Neuron (in vitro differentiated cells): Measurements from ENCODE around the gene YPEL1.

Source experiments
- H2AFZ ChIP-seq: one replicate; pipeline ENCODE4 v1.6.1; 2013; ENCODE audit warnings: low read depth, mild to moderate bottlenecking, inconsistent platforms, low read length, moderate library complexity
- H3K27me3 ChIP-seq: one replicate; pipeline ENCODE4 v1.6.1; 2013; ENCODE audit warnings: low read length; ENCODE audit not compliant: insufficient read depth
- H3K36me3 ChIP-seq: one replicate; pipeline ENCODE4 v1.6.1; 2013; ENCODE audit warnings: low read length; ENCODE audit not compliant: insufficient read depth
- H3K4me1 ChIP-seq: one replicate; pipeline ENCODE4 v1.6.1; 2013; ENCODE audit warnings: low read length; ENCODE audit not compliant: insufficient read depth
- H3K4me3 ChIP-seq: 2 replicates; pipeline ENCODE4 v1.5.1; 2013; ENCODE audit warnings: mild to moderate bottlenecking, low read length, moderate library complexity
- H3K9me3 ChIP-seq: one replicate; pipeline ENCODE4 v1.6.1; 2013; ENCODE audit warnings: low read length

Gene YPEL1

GRCh38 chr22:21657360-21658032, 78.1 kb downstream of the YPEL1 start:
- Histone ChIP-seq H3K27me3 (no peaks in the 10 kb centered on the region), H2AFZ (peak overlapping the region; percentile 62), H3K4me3 (peak overlapping the region; percentile 45), H3K9me3 (no peaks in the 10 kb centered on the region), H3K36me3 (peaks cover 17% of the 10 kb centered on the region), H3K4me1 (peaks cover 23% of the 10 kb centered on the region)

- Histone ChIP-seq H3K4me3 (no peak overlapping the region), H3K27me3 (no peaks in the 10 kb centered on the region), H3K9me3 (no peaks in the 10 kb centered on the region), H3K4me1 (peaks cover 23% of the 10 kb centered on the region), H2AFZ (peak overlapping the region; percentile 62), H3K36me3 (peaks cover 17% of the 10 kb centered on the region)
Observed at GRCh38 chr22:21657020-21657359, 78.6 kb downstream of the YPEL1 start.

- no peaks in the 10 kb centered on the region for H3K27me3 ChIP-seq
- peak overlapping the region; percentile 94 for H3K4me3 ChIP-seq
- H3K36me3 ChIP-seq, result peaks cover 21% of the 10 kb centered on the region
- H2AFZ ChIP-seq, result peak overlapping the region; percentile 87
- H3K4me1 ChIP-seq, result peaks cover 30% of the 10 kb centered on the region
- H3K9me3 ChIP-seq, result no peaks in the 10 kb centered on the region
Observed at GRCh38 chr22:21652547-21653545, 82.7 kb downstream of the YPEL1 start.

- Histone ChIP-seq H3K4me1 (peaks cover 28% of the 10 kb centered on the region), H3K36me3 (peaks cover 23% of the 10 kb centered on the region), H3K4me3 (peak overlapping the region; percentile 94), H3K27me3 (no peaks in the 10 kb centered on the region), H2AFZ (peak overlapping the region; percentile 87), H3K9me3 (no peaks in the 10 kb centered on the region)
Observed at GRCh38 chr22:21652010-21652546, 83.5 kb downstream of the YPEL1 start.

- peaks cover 26% of the 10 kb centered on the region for H3K4me1 ChIP-seq
- peaks cover 24% of the 10 kb centered on the region for H3K36me3 ChIP-seq
Observed at GRCh38 chr22:21651521-21652009, 84.0 kb downstream of the YPEL1 start.

GRCh38 chr22:21650823-21651520, 84.6 kb downstream of the YPEL1 start:
- H3K4me3 ChIP-seq, result peak overlapping the region; percentile 94
- peaks cover 29% of the 10 kb centered on the region for H3K4me1 ChIP-seq
- H2AFZ ChIP-seq, result peak overlapping the region; percentile 87
- H3K27me3 ChIP-seq, result no peaks in the 10 kb centered on the region
- H3K9me3 ChIP-seq, result no peaks in the 10 kb centered on the region
- H3K36me3 ChIP-seq, result peaks cover 24% of the 10 kb centered on the region

More at GRCh38 chr22:21651521-21652009, 84.0 kb downstream of the YPEL1 start:
- Histone ChIP-seq H2AFZ (peak overlapping the region; percentile 87), H3K4me3 (peak overlapping the region; percentile 94), H3K9me3 (no peaks in the 10 kb centered on the region), H3K27me3 (no peaks in the 10 kb centered on the region)

GRCh38 chr22:21650280-21650679, 85.3 kb downstream of the YPEL1 start:
- no peaks in the 10 kb centered on the region for H3K27me3 ChIP-seq
- peaks cover 24% of the 10 kb centered on the region for H3K36me3 ChIP-seq
- H3K4me1 ChIP-seq, result peaks cover 29% of the 10 kb centered on the region
- H2AFZ ChIP-seq, result no peak overlapping the region
- no peaks in the 10 kb centered on the region for H3K9me3 ChIP-seq
- no peak overlapping the region for H3K4me3 ChIP-seq
